ENCODE measurements around the gene FANCE. TPM values are rescaled to one million over a fixed set of nuclear protein-coding genes. Genes with fewer than 3 reads are reported as not detected.

The FANCE gene
- total and polyA plus RNA-seq, 9 of the 15 experiments (the other 6 are each of a cell fraction or from before 2014, with no cell fraction given) = 5.7 to 30.2 (median 17.0) TPM

DNA sequence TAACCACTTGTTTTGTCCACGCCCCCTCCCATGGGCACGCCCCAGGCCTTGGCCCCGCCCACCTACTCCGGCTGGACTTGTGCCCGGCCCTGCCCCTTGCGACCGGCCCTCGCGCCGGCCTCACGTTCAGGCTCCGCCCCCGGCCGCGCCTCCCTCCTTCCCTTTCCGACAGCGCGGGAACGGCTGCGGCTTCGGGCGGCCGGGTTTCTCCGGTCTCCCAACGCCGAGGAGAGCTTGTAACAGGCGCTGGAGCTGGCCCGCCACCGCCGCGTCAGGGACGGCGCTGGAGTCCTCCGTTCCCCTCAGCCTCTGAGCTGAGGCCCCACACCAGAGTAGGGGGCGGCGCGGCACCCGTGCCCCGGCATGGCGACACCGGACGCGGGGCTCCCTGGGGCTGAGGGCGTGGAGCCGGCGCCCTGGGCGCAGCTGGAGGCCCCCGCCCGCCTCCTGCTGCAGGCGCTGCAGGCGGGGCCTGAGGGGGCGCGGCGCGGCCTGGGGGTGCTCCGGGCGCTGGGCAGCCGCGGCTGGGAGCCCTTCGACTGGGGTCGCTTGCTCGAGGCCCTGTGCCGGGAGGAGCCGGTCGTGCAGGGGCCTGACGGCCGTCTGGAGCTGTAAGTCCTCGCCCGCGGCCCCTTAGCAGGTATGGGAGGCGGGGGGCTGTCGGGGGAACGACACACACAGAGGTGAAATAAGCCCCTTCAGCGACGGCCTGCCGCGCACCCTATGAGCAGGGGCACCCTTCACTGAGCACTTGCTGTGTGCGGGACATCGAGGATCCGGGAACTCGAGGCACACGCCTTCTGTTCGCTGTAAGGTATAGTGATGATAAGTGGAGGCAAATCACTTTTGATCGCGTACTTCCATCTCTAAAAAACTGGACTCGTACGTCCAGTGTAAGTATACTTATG is at the start of gene FANCE (continued):
- TF ChIP-seq ZNF316 (IDR thresholded peaks at IDR 0.05) (no peak), TEAD2 (tag; IDR thresholded peaks at IDR 0.05) (no peak), ZNF324 (CRISPR knock-in tag; IDR thresholded peaks at IDR 0.05) (no peak), FOSL1 (tag; conservative IDR thresholded peaks at IDR 0.05) (peak; percentile 49), FOXJ2 (tag; IDR thresholded peaks at IDR 0.05) (no peak), NCOA4 (IDR thresholded peaks at IDR 0.05; ENCODE audit: partially characterized antibody) (no peak), SUPT5H (IDR thresholded peaks at IDR 0.05) (peak; percentile 83), SRSF7 (optimal IDR thresholded peaks at IDR 0.05; ENCODE audit: low read depth, low read length) (no peak), TARDBP (IDR thresholded peaks at IDR 0.05) (no peak), ILF3 (IDR thresholded peaks at IDR 0.05; ENCODE audit: borderline replicate concordance) (no peak), TFE3 (CRISPR knock-in tag; IDR thresholded peaks at IDR 0.05) (no peak), GATA2 (CRISPR knock-in tag; IDR thresholded peaks at IDR 0.05) (no peak), PHB2 (IDR thresholded peaks at IDR 0.05; ENCODE audit: low read depth) (no peak), OTX1 (CRISPR knock-in tag; IDR thresholded peaks at IDR 0.05) (no peak), ZNF77 (CRISPR knock-in tag; IDR thresholded peaks at IDR 0.05) (no peak), CEBPZ (IDR thresholded peaks at IDR 0.05; ENCODE audit: borderline replicate concordance, low read depth, low read length) (no peak), E2F8 (IDR thresholded peaks at IDR 0.05; ENCODE audit: low read depth, partially characterized antibody) (peak; percentile 98), ZNF146 (CRISPR knock-in tag; IDR thresholded peaks at IDR 0.05; ENCODE audit: unreplicated experiment) (no peak), POLR2AphosphoS5 (IDR thresholded peaks at IDR 0.05; ENCODE audit: control insufficient read depth, insufficient read depth, low read depth, low read length) (peak; percentile 75)
- TF ChIP-seq, protein P1, sequence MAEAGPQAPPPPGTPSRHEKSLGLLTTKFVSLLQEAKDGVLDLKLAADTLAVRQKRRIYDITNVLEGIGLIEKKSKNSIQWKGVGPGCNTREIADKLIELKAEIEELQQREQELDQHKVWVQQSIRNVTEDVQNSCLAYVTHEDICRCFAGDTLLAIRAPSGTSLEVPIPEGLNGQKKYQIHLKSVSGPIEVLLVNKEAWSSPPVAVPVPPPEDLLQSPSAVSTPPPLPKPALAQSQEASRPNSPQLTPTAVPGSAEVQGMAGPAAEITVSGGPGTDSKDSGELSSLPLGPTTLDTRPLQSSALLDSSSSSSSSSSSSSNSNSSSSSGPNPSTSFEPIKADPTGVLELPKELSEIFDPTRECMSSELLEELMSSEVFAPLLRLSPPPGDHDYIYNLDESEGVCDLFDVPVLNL (CRISPR knock-in tag; IDR thresholded peaks at IDR 0.05; ENCODE audit: low read depth) = peak; percentile 88; the same call in 1 of the 2 replicates
